Progenitor cell of endocrine pancreas (in vitro differentiated cells): ENCODE data around the gene ZFHX3. TPM values are rescaled to one million over a fixed set of nuclear protein-coding genes. Genes with fewer than 3 reads are reported as not detected.
A peak's percentile ranks its signal among the peaks of the same experiment; 100 is the strongest.

ENCODE experiments used
- DNase-seq: peaks from one replicate; pipeline ENCODE4 v3.0.0; 2021; ENCODE audit warnings: low spot score; ENCODE audit not compliant: unreplicated experiment
- H3K27ac Mint-ChIP-seq: 2 replicates; pipeline ENCODE4 v1.8.0; 2021; ENCODE audit warnings: mild to moderate bottlenecking, moderate library complexity, mixed read lengths
- H3K27me3 Mint-ChIP-seq: 2 replicates; pipeline ENCODE4 v1.8.0; 2021; ENCODE audit warnings: mixed read lengths
- H3K36me3 Mint-ChIP-seq: 2 replicates; pipeline ENCODE4 v1.8.0; 2022; ENCODE audit warnings: mixed read lengths; ENCODE audit not compliant: insufficient read depth
- H3K4me1 Mint-ChIP-seq: 2 replicates; pipeline ENCODE4 v1.8.0; 2021; ENCODE audit warnings: low read depth, mixed read lengths
- H3K4me3 Mint-ChIP-seq: 2 replicates; pipeline ENCODE4 v1.8.0; 2021; ENCODE audit warnings: low read depth, mild to moderate bottlenecking, moderate library complexity, mixed read lengths
- H3K9me3 Mint-ChIP-seq: 2 replicates; pipeline ENCODE4 v1.8.0; 2021; ENCODE audit warnings: low read depth, mixed read lengths
- CTCF ChIP-seq: fragments of 200-600 bp; sonication (generic); IDR thresholded peaks from one replicate; pipeline ENCODE4 v1.5.0; 2021; ENCODE audit warnings: antibody characterized with exemption, mild to moderate bottlenecking; ENCODE audit not compliant: unreplicated experiment
- total RNA-seq: library from RNA; stranded (reverse); gene quantifications from 2 replicates; pipeline ENCODE4 v1.2.1, GENCODE V29; 2021

ZFHX3 gene
- total RNA-seq, 1 donor from 2014 or later: 54.0 TPM

DNA sequence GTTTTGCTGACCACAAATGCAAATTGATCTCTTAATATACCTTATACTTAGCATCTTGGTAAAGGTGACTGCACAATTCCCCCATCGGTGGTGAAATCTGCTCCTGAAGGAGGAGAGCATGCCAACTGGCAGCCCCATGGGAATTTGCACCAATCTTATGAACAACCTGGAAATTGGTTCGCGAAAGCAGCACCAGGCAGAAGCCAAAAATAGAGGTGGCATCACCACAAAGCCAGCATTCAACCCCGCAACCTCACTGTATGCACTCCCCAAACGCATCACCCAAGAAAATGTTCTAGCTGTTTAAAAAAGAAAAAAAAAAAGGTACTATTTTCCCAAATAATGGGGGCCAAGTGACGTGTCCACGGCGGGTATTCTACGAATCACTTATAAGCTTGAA lies 213.4 kb downstream of the ZFHX3 start:
- TF ChIP-seq CTCF: no peak
- DNase-seq: no peak
- H3K27ac Mint-ChIP-seq: no peak overlapping the region
- H3K27me3 Mint-ChIP-seq: no peaks in the 10 kb centered on the region
- H3K4me3 Mint-ChIP-seq: no peak overlapping the region
- peaks cover 16% of the 10 kb centered on the region for H3K4me1 Mint-ChIP-seq
- peaks cover 18% of the 10 kb centered on the region for H3K36me3 Mint-ChIP-seq
- H3K9me3 Mint-ChIP-seq: no peaks in the 10 kb centered on the region

DNA sequence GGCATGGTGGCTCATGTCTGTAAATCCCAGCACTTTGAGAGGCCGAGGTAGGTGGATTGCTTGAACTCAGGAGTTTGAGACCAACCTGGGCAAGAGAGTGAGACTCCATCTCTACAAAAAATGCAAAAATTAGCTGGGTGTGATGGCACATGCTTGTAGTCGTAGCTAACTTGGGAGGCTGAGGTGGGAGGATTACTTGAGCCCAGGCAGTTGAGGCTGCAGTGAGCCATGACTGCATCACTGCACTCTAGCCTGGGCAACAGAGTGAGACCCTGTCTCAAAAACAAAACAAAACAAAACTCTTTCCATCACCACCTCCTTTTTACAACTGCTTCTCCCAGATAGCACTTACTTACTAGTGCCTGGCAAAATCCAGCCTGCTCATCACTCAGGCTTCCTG lies 214.0 kb downstream of the ZFHX3 start:
- no peak for DNase-seq
- peaks cover 17% of the 10 kb centered on the region for H3K36me3 Mint-ChIP-seq
- H3K9me3 Mint-ChIP-seq: no peaks in the 10 kb centered on the region
- H3K4me3 Mint-ChIP-seq: no peak overlapping the region
- TF ChIP-seq CTCF: no peak
- H3K4me1 Mint-ChIP-seq: peaks cover 12% of the 10 kb centered on the region
- H3K27me3 Mint-ChIP-seq: no peaks in the 10 kb centered on the region
- no peak overlapping the region for H3K27ac Mint-ChIP-seq

- Mint-ChIP-seq H3K4me3 (no peak overlapping the region), H3K27ac (no peak overlapping the region), H3K9me3 (no peaks in the 10 kb centered on the region), H3K4me1 (peaks cover 7% of the 10 kb centered on the region), H3K27me3 (no peaks in the 10 kb centered on the region), H3K36me3 (peaks cover 17% of the 10 kb centered on the region)
- DNase-seq: no peak
- no peak for TF ChIP-seq CTCF
Measured at GRCh38 chr16:72833482-72833881, 214.4 kb downstream of the ZFHX3 start.

- peaks cover 16% of the 10 kb centered on the region for H3K36me3 Mint-ChIP-seq
- no peak overlapping the region for H3K27ac Mint-ChIP-seq
- no peaks in the 10 kb centered on the region for H3K27me3 Mint-ChIP-seq
- peak; percentile 84 for DNase-seq
- H3K4me1 Mint-ChIP-seq: peaks cover 3% of the 10 kb centered on the region
- H3K4me3 Mint-ChIP-seq: no peak overlapping the region
- TF ChIP-seq CTCF: peak; percentile 94
- no peaks in the 10 kb centered on the region for H3K9me3 Mint-ChIP-seq
Measured at GRCh38 chr16:72832621-72833248, 215.2 kb downstream of the ZFHX3 start.

GRCh38 chr16:72829846-72830775 lies 217.8 kb downstream of the ZFHX3 start:
- H3K9me3 Mint-ChIP-seq: no peaks in the 10 kb centered on the region
- no peak overlapping the region for H3K4me3 Mint-ChIP-seq
- no peaks in the 10 kb centered on the region for H3K27me3 Mint-ChIP-seq
- H3K36me3 Mint-ChIP-seq: peaks cover 11% of the 10 kb centered on the region
- no peak for DNase-seq
- peaks cover 3% of the 10 kb centered on the region for H3K4me1 Mint-ChIP-seq
- no peak for TF ChIP-seq CTCF
- no peak overlapping the region for H3K27ac Mint-ChIP-seq
